Vagina (tissue), 2 donors: ENCODE results near the gene WDR1.

Experiments
- POLR2A ChIP-seq, 2 donors: fragments of 450-650 bp; IDR thresholded peaks; one replicate each; pipeline ENCODE4 v1.6.1; 2017; ENCODE audit warnings: antibody characterized with exemption in 2 of 2, mild to moderate bottlenecking in 2 of 2, moderate library complexity in 2 of 2
- TF ChIP-seq, protein P1 (sequence below), 3 experiments: fragments of 450-650 bp in 2 of 3; fragments of 200-600 bp in 1 of 3; sonication (generic) in 1 of 3; IDR thresholded peaks; one replicate each; pipeline ENCODE4 v1.5.1; 2017 to 2019; ENCODE audit warnings: antibody characterized with exemption in 3 of 3, mild to moderate bottlenecking in 2 of 3, moderate library complexity in 2 of 3

- TF ChIP-seq, protein P1, sequence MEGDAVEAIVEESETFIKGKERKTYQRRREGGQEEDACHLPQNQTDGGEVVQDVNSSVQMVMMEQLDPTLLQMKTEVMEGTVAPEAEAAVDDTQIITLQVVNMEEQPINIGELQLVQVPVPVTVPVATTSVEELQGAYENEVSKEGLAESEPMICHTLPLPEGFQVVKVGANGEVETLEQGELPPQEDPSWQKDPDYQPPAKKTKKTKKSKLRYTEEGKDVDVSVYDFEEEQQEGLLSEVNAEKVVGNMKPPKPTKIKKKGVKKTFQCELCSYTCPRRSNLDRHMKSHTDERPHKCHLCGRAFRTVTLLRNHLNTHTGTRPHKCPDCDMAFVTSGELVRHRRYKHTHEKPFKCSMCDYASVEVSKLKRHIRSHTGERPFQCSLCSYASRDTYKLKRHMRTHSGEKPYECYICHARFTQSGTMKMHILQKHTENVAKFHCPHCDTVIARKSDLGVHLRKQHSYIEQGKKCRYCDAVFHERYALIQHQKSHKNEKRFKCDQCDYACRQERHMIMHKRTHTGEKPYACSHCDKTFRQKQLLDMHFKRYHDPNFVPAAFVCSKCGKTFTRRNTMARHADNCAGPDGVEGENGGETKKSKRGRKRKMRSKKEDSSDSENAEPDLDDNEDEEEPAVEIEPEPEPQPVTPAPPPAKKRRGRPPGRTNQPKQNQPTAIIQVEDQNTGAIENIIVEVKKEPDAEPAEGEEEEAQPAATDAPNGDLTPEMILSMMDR (IDR thresholded peaks at IDR 0.05) = no peak
- TF ChIP-seq POLR2A (IDR thresholded peaks at IDR 0.05) = no peak
Observed at GRCh38 chr4:10082459-10083272, 33.9 kb downstream of the WDR1 start.
